ENCODE measurements around the gene EBLN1. TPM values are rescaled to one million over a fixed set of nuclear protein-coding genes. Genes with fewer than 3 reads are reported as not detected.
A peak's percentile ranks its signal among the peaks of the same experiment; 100 is the strongest.

The EBLN1 gene
- total RNA-seq (2014; rRNA removed; shearing (Covaris generic)) = 1.3 TPM in 1 of 2 replicates, not detected in the other

DNA sequence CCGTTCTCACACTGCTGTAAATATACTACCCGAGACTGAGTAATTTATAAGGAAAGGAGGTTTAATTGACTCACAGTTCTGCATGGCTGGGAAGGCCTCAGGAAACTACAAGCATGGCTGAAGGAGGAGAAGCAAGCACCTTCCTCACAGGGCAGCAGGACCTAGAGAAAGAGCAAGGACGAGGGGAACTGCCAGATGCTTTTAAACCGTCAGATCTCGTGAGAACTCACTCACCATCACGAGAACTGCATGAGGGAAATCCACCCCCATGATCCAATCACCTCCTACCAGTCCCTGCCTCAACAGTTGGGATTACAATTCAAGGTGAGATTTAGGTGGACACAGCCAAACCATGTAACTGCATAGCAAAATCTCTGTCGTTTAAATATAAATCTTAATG is at the start of gene EBLN1:
TSS of gene EBLN1 (minus strand) at position 174 of the 400 bp plus-strand sequence. CDS start 8,032 bp downstream, outside the sequence.
- in situ Hi-C loops (cut with HindIII; ENCODE audit: low sequenced_read_pairs) = no loop called here
- DNase-seq (ENCODE audit: low spot score) = no peak

GRCh38 chr10:22265839-22266537 is 48.2 kb upstream of the EBLN1 start:
- no peak for DNase-seq (ENCODE audit: low spot score)
- in situ Hi-C loops (cut with HindIII; ENCODE audit: low sequenced_read_pairs) = no loop called here

GRCh38 chr10:22263106-22263505 is 45.3 kb upstream of the EBLN1 start:
- in situ Hi-C loops (cut with HindIII; ENCODE audit: low sequenced_read_pairs) = no loop called here
- DNase-seq (ENCODE audit: low spot score) = no peak

DNA sequence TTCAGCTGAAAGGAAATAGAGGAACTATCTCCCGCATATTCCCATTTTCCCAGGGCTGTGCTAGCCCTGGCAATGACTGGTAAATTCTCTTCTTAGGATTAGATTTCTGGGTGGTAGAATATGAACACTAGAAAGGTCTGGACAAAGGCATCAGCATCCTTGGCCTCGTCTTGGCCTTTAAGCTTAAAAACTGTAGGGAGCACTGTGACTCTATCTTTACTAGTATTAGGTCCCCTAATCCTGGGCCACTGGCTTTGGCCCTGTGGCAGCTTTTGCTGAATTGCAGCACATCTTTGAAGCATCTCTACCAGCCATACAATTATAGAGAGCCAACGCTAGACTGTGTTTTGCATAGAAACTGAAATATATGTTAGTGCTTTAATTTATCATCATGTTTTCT is 41.5 kb upstream of the EBLN1 start:
- peak; percentile 15 for DNase-seq (ENCODE audit: low spot score)
- in situ Hi-C loops (cut with HindIII; ENCODE audit: low sequenced_read_pairs) = no loop called here

GRCh38 chr10:22258471-22258870 is 40.7 kb upstream of the EBLN1 start:
- no peak for DNase-seq (ENCODE audit: low spot score)
- in situ Hi-C loops (cut with HindIII; ENCODE audit: low sequenced_read_pairs) = no loop called here

DNA sequence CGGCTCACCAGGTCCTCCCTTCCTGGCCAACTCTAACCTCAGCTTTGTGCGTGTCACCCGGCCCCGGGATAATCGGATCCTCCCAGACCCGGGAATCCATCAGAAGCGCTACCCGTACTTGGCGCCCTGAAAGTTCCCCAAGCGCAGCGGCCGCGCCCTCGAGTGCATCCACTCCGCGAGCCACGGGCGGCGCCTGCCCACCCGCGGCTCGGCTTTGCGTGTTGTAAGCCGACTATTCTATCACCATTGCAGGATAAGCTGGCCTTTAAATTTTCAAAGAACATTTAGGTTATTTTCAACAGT is 35.7 kb upstream of the EBLN1 start:
- DNase-seq (ENCODE audit: low spot score) = peak; percentile 28
- in situ Hi-C loops (cut with HindIII; ENCODE audit: low sequenced_read_pairs) = no loop called here

- DNase-seq (ENCODE audit: low spot score) = peak; percentile 32
- in situ Hi-C loops (cut with HindIII; ENCODE audit: low sequenced_read_pairs) = no loop called here
Observed at GRCh38 chr10:22252801-22253579, 35.2 kb upstream of the EBLN1 start.

DNA sequence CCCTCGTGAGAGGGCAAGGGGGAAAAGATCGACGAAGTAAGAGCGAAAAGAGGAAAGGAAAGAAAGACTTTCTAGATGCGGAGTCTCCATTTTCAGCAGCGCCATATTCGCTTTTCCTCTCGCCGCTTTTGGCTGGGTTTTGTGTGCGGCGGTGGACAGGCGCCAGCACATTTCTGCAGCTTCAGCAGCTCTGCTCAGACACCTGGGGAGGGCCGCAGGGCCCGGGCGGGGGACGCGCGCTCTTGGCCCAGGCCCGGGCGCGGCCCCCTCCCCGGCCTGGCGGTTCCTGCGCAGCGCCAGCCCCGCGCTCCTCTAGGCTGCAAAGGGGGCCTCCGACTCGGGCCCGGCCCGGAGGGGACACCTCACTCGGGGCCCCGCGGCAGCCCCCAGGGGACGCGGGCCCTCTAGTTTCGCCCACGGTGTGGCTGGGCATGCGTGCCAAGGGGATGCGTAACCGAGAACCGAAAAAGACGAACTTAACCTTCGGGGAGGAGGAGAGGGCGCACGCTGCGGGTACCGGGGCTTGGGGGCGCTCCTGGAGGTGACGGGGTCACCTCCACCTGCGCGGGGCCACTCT is 34.5 kb upstream of the EBLN1 start:
- in situ Hi-C loops (cut with HindIII; ENCODE audit: low sequenced_read_pairs) = no loop called here
- DNase-seq (ENCODE audit: low spot score) = peak; percentile 84

DNA sequence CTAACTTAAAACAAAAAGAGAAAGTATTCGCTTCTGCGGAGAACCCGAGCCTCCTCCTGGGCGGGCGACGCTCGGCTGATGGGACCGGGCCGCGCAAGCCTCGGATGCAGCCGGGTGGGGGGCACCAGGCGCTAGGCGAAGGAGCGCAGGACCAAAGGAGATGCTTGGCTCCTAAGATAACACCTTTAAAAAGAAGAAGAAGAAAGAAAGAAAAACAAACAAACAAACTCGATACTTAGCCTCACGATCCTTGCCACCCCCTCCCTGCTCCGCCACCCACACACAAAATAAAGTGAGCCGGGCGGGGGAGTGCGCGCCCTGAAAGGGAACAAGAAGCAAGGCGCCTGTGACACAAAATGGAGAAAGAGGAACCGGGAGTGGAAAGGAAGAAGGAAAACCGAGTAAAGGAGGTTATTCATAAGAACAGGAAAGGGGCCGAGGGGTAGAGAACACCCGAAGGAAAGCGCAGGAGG is 34.0 kb upstream of the EBLN1 start:
- in situ Hi-C loops (cut with HindIII; ENCODE audit: low sequenced_read_pairs) = no loop called here
- DNase-seq (ENCODE audit: low spot score) = peak; percentile 71

DNA sequence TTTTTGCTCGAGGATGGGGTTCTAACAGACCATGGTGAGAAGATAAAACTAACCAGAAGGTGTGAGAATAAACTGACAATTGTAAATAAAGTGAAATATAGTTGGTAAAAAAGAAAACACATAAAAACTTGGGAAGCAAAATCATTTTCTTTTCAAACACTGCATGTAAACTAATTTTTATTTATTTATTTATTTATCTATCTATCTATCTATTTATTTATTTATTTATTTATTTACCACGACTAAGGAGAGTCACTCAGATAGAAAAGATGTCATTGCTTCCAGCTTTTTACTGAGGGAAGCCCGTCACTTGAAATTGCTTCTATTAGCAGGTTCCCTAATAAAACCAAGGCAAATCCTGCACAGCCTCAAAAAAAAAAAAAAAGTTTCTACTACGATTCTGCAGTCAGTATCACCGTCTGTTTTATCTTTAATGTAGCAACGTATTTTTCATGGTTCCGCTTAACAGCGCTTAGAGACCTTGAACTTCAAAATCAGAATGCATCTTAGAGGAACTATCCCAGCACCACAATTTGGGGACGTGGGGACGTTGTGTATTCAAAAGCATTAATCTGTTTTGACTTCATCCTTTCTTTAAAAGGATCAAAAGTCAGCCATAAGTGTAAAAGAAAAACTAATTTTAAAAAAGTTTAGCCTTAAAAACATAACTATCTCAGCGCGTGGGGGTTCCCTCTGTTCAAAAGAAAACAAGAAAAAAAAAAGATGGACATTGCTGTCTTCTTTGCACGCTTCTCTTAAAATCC is 33.3 kb upstream of the EBLN1 start:
- peak; percentile 61 for DNase-seq (ENCODE audit: low spot score)
- in situ Hi-C loops (cut with HindIII; ENCODE audit: low sequenced_read_pairs) = no loop called here

DNA sequence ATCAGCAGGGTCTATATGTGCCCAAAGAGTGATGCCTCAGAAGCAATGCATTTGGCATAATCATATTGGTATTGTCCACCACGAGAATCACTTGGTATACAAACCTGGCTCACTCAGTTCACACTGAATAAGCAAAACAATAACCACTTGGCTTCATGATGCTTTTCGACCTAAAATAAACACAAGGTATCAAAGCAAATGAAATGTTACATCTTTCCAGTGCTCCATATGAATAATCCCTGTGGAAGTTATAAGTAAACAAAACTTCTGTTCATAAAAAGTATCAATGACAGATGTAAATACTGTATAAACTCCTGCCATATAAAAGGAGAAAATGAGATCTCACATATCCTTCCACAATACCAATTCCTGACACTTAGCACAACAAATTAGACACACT is 29.8 kb upstream of the EBLN1 start:
- DNase-seq (ENCODE audit: low spot score) = no peak
- in situ Hi-C loops (cut with HindIII; ENCODE audit: low sequenced_read_pairs) = no loop called here

GRCh38 chr10:22246680-22247391 is 29.0 kb upstream of the EBLN1 start:
- no peak for DNase-seq (ENCODE audit: low spot score)

DNA sequence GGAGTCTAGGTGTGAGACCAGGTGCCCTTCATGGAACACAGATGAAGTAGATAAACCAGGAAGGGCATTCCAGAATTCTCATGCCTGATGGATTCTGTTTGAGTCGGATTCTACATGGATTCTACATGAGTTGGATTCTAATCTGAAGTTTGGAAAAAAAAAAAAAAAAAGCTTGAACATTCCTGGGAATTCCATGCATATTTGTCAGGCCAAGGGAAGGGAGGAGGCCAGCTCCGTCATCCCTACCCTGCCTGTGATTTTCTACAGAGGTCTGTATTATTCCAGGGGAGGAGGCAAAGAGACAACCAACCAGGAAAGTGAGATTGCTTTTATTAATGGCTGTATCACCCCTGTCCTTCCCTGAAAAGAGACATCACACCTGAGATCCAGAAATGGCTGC is 27.8 kb upstream of the EBLN1 start:
- no peak for DNase-seq (ENCODE audit: low spot score)
- in situ Hi-C loops (cut with HindIII; ENCODE audit: low sequenced_read_pairs) = no loop called here

More at GRCh38 chr10:22246680-22247391, 29.0 kb upstream of the EBLN1 start:
- in situ Hi-C loops (cut with HindIII; ENCODE audit: low sequenced_read_pairs) = no loop called here

DNA sequence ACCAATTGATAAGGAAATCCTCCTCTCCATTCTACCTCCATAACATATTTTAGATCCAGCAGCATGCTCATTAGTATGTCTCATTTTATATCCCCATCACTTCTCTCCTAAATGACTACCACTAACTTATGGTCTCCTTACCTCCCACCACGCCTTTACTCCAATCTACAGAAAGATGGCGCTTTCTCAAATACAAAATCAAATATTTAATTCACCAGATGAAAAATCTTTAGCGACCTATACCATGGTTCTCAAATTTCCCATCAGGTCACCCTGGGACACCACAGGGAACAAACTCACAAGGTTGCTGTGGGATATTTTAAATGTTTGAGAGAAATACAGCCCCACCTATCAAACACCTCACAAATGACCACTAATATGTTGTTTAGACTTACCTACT is 27.0 kb upstream of the EBLN1 start:
- in situ Hi-C loops (cut with HindIII; ENCODE audit: low sequenced_read_pairs) = no loop called here
- DNase-seq (ENCODE audit: low spot score) = no peak

- in situ Hi-C loops (cut with HindIII; ENCODE audit: low sequenced_read_pairs) = no loop called here
- no peak for DNase-seq (ENCODE audit: low spot score)
Observed at GRCh38 chr10:22244001-22244400, 26.2 kb upstream of the EBLN1 start.

GRCh38 chr10:22243321-22243720 is 25.5 kb upstream of the EBLN1 start:
- DNase-seq (ENCODE audit: low spot score) = no peak
- in situ Hi-C loops (cut with HindIII; ENCODE audit: low sequenced_read_pairs) = no loop called here

DNA sequence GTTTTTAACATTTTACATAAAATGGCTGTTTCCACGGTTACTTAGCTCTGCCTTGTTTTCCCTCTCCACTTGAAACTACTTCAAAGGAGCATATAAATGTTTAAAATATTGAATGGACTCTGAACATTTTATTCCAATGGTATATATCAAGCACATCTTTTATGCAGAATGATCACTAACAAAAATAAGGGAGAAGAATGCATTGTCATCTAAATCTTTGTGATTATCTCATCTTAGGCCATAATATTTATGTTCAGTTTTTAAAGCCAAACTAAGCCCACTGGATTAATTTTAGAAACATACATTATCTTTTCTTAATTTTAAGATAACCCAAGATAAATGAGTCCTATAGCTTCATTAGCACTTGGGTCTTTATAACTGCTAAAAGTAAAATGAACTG is 13.4 kb upstream of the EBLN1 start:
- in situ Hi-C loops (cut with HindIII; ENCODE audit: low sequenced_read_pairs) = no loop called here
- no peak for DNase-seq (ENCODE audit: low spot score)

- in situ Hi-C loops (cut with HindIII; ENCODE audit: low sequenced_read_pairs) = no loop called here
- peak; percentile 69 for DNase-seq (ENCODE audit: low spot score)
Observed at GRCh38 chr10:22230158-22230833, 12.5 kb upstream of the EBLN1 start.

GRCh38 chr10:22229802-22230157 is 12.0 kb upstream of the EBLN1 start:
- in situ Hi-C loops (cut with HindIII; ENCODE audit: low sequenced_read_pairs) = loop anchor here (10.0 kb wide), 1 partner anchor 65 kb away; no protein-coding TSS in a partner anchor
- no peak for DNase-seq (ENCODE audit: low spot score)
